ENCODE results near the gene SLC38A10. TPM values are rescaled to one million over a fixed set of nuclear protein-coding genes. Genes with fewer than 3 reads are reported as not detected.
A peak's percentile ranks its signal among the peaks of the same experiment; 100 is the strongest.

The SLC38A10 gene
- total and polyA plus RNA-seq, 2 of the 13 experiments (the other 11 are each of a cell fraction or from before 2014, with no cell fraction given), result 23.4 to 55.8 TPM

GRCh38 chr17:81295031-81295675, at the start of gene SLC38A10 (continued):
- TF ChIP-seq ZNF646 (CRISPR knock-in tag; IDR thresholded peaks at IDR 0.05) (no peak), ZBTB25 (CRISPR knock-in tag; IDR thresholded peaks at IDR 0.05) (peak; percentile 72; the same call in 1 of the 2 replicates), ZNF703 (CRISPR knock-in tag; IDR thresholded peaks at IDR 0.05; ENCODE audit: borderline replicate concordance) (no peak; the same call in 1 of the 2 replicates), ZSCAN9 (CRISPR knock-in tag; IDR thresholded peaks at IDR 0.05; ENCODE audit: borderline replicate concordance) (0 out of 2 replicates have a peak, but pooled peaks have one; percentile 74), HES4 (CRISPR knock-in tag; IDR thresholded peaks at IDR 0.05; ENCODE audit: borderline replicate concordance) (0 out of 2 replicates have a peak, but pooled peaks have one; percentile 11), ZNF691 (CRISPR knock-in tag; IDR thresholded peaks at IDR 0.05; ENCODE audit: borderline replicate concordance, low read depth) (no peak), ZNF687 (CRISPR knock-in tag; IDR thresholded peaks at IDR 0.05) (peak; percentile 91), ONECUT2 (CRISPR knock-in tag; IDR thresholded peaks at IDR 0.05) (no peak), RARA (CRISPR knock-in tag; IDR thresholded peaks at IDR 0.05) (no peak; the same call in 1 of the 2 replicates), ZNF780A (CRISPR knock-in tag; IDR thresholded peaks at IDR 0.05) (no peak), TBP (CRISPR knock-in tag; IDR thresholded peaks at IDR 0.05) (no peak), SIX4 (CRISPR knock-in tag; IDR thresholded peaks at IDR 0.05) (peak; percentile 14; the same call in 1 of the 2 replicates)
- TF ChIP-seq, protein P1, sequence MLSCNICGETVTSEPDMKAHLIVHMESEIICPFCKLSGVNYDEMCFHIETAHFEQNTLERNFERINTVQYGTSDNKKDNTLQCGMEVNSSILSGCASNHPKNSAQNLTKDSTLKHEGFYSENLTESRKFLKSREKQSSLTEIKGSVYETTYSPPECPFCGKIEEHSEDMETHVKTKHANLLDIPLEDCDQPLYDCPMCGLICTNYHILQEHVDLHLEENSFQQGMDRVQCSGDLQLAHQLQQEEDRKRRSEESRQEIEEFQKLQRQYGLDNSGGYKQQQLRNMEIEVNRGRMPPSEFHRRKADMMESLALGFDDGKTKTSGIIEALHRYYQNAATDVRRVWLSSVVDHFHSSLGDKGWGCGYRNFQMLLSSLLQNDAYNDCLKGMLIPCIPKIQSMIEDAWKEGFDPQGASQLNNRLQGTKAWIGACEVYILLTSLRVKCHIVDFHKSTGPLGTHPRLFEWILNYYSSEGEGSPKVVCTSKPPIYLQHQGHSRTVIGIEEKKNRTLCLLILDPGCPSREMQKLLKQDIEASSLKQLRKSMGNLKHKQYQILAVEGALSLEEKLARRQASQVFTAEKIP (CRISPR knock-in tag; IDR thresholded peaks at IDR 0.05; ENCODE audit: borderline replicate concordance), result no peak

Data from HepG2 (cell line).